Mucosa of descending colon (tissue), 3 donors: ENCODE data around the gene TRIP12. TPM values are rescaled to one million over a fixed set of nuclear protein-coding genes. Genes with fewer than 3 reads are reported as not detected.
"Not testable (repeated sequence)": the region's sequence is repeated elsewhere in the genome, so short reads cannot be mapped to it uniquely, and the experiment has no call there.

Experiments
- ATAC-seq: fragments of 200-7000 bp; cut with Tn5 transposase; one replicate; pipeline ENCODE4 v1.9.1; 2020; ENCODE audit warnings: mild to moderate bottlenecking, moderate library complexity
- DNase-seq, 3 donors: peaks; one replicate each; pipeline ENCODE4 v3.0.0-alpha.2; 2020
- H3K36me3 ChIP-seq: fragments of 200-600 bp; one replicate; pipeline ENCODE4 v1.8.0; 2021; ENCODE audit warnings: low read depth, mild to moderate bottlenecking
- H3K4me1 ChIP-seq: fragments of 200-600 bp; one replicate; pipeline ENCODE4 v1.8.0; 2021; ENCODE audit warnings: low read depth, mild to moderate bottlenecking
- H3K4me3 ChIP-seq: fragments of 200-600 bp; one replicate; pipeline ENCODE4 v1.8.0; 2021; ENCODE audit warnings: mild to moderate bottlenecking
- H3K9me3 ChIP-seq: fragments of 200-600 bp; one replicate; pipeline ENCODE4 v1.8.0; 2021; ENCODE audit warnings: mild to moderate bottlenecking
- CTCF ChIP-seq: fragments of 200-600 bp; IDR thresholded peaks from one replicate; pipeline ENCODE4 v1.8.0; 2022; ENCODE audit warnings: antibody characterized with exemption, mild to moderate bottlenecking
- intact Hi-C, 2 donors: fragments of 100-400 bp; cut with DNase I in 1 of 2; cut with micrococcal nuclease in 1 of 2; formaldehyde crosslinking; loops; one replicate each; pipeline versions ENCODE4 v1.11.0 to v1.11.1; 2022; cut with DNase I, micrococcal nuclease
- long read RNA-seq, 2 donors: library from polyadenylated mRNA; unstranded; transcript quantifications; one replicate each; pipeline ENCODE4 v2.0.0, GENCODE V29; 2019 to 2021
- total RNA-seq, 3 donors: library from RNA; stranded (reverse); fragmentation: NEBNext Ultra II Directional in 2 of 3; extraction: Animal tissue kit (Norgen Biotek cat#: 25700) in 2 of 3; gene quantifications; one replicate each; pipeline versions ENCODE4 v1.2.1 to v1.2.4, GENCODE V29; 2021 to 2023
- donor health status: DM: no; HTN: no; CAD: no; lungs with moderate emphysema.
- donor health status: DM: no; HTN: no; CAD: no.
- donor health status: DM: no; HTN: yes; CAD: no.

Gene TRIP12
- 100 to 1,000 TPM; 196 to 240 (median 202) TPM for total RNA-seq
- long read RNA-seq, donor 1, full-length matches to known transcripts = 4 of 43 reads
- long read RNA-seq, donor 1, partial matches to known transcripts = 20 of 43 reads
- long read RNA-seq, donor 1, other reads (novel, unspliced or antisense) = 19 of 43 reads
- long read RNA-seq, donor 2, partial matches to known transcripts = 7 of 10 reads
- long read RNA-seq, donor 2, other reads (novel, unspliced or antisense) = 3 of 10 reads

DNA sequence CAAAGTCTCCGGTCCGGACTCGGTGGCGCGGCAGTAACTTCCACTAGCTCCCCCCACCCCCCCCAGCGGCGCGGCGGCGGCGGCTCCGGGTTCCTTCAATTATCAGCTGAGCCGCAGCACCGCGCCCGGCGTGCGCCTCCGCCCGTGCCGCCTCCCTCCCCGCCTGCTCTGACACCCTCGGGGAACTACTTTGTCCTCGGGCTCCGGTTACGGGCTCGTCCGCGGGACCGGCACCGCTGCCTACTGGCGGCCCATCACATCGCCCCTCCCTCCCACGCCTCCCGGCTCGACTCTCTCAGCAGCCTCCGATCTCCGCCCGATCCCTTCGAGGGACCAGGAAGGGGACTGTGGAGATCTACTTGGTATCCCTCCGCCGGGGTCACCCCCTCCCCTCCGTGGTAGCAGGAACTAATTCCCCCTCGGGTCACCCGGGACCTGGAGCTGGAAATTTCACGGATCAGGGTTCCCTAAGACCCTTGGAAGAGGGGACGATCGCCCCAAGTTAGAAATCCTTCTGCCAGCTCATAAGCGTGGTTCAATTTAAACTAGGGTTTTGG is at the start of gene TRIP12:
Gene TRIP12, minus strand, starts transcription at position 118 of the 557 bp plus-strand sequence. CDS start 41,930 bp downstream, outside the sequence.
- H3K36me3 ChIP-seq = no peaks in the 10 kb centered on the region

GRCh38 chr2:229971298-229971790 is 49.5 kb upstream of the TRIP12 start:
- Histone ChIP-seq H3K9me3 (no peaks in the 10 kb centered on the region), H3K36me3 (no peaks in the 10 kb centered on the region), H3K4me3 (no peak overlapping the region), H3K4me1 (no peaks in the 10 kb centered on the region)
- ATAC-seq (no peak), DNase-seq (no peak)
- intact Hi-C loops = no loop called here
- TF ChIP-seq CTCF = no peak

More for the DNA sequence above, at the start of gene TRIP12:
- peaks cover 15% of the 10 kb centered on the region for H3K4me1 ChIP-seq
- ATAC-seq (peak; percentile 90), DNase-seq (peak; percentile 95)
- peak within 1 kb of the TSS; percentile 98 for H3K4me3 ChIP-seq
- TF ChIP-seq CTCF = no peak
- H3K9me3 ChIP-seq = no peaks in the 10 kb centered on the region
- intact Hi-C loops = no loop called here

DNA sequence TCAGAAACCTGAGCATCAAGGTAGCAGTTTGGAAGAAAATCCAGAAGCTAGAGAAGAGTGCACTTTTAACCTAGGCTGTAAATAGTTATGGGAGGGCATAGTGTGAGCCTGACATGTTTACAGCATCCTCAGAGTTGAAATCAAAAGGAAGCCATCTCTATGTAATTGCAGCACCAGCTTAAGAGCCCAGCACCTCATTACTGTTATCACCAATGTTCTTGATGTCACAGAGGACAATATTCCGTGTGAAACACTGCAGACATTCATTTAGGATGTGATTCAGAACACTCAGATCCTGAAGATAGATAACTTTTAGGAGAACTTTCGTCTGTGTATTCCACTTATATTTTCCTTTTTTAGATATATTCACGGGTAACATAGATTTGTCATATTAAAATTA is 48.6 kb upstream of the TRIP12 start:
- Histone ChIP-seq H3K9me3 (no peaks in the 10 kb centered on the region), H3K4me3 (no peak overlapping the region), H3K36me3 (no peaks in the 10 kb centered on the region), H3K4me1 (no peaks in the 10 kb centered on the region)
- intact Hi-C loops = no loop called here
- TF ChIP-seq CTCF = no peak
- no peak for ATAC-seq
- DNase-seq = no peak

DNA sequence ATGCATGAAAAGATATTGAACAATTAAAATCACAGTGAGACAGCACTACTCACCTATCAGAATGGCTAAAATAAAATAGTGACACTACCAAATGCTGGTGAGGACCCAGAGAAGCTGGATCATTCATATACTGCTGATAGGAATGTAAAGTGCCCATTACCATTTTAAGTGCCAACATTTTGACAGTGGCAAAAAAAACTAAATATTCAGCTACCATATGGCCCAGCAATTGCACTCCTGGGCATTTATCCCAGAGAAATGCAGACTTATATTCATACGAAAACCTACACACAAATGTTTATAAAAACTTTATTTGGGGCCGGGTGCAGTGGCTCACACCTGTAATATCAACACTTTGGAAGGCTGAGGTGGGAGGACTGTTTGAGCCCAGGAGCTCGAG is 48.1 kb upstream of the TRIP12 start:
- no peaks in the 10 kb centered on the region for H3K4me1 ChIP-seq
- no peak overlapping the region for H3K4me3 ChIP-seq
- DNase-seq = no peak
- H3K36me3 ChIP-seq = no peaks in the 10 kb centered on the region
- no peak for TF ChIP-seq CTCF
- H3K9me3 ChIP-seq = no peaks in the 10 kb centered on the region
- intact Hi-C loops = no loop called here
- no peak for ATAC-seq

- DNase-seq, intact Hi-C loops, H3K4me3 ChIP-seq, H3K36me3 ChIP-seq, H3K9me3 ChIP-seq, H3K4me1 ChIP-seq, ATAC-seq: not testable (repeated sequence)
These were observed 41.8 kb upstream of the TRIP12 start for GRCh38 chr2:229963596-229963995.

- DNase-seq (no peak), ATAC-seq (no peak)
- no peaks in the 10 kb centered on the region for H3K36me3 ChIP-seq
- H3K9me3 ChIP-seq = no peaks in the 10 kb centered on the region
- intact Hi-C loops = no loop called here
- H3K4me1 ChIP-seq = no peaks in the 10 kb centered on the region
- H3K4me3 ChIP-seq = no peak overlapping the region
- no peak for TF ChIP-seq CTCF
These were observed 34.7 kb upstream of the TRIP12 start for GRCh38 chr2:229956491-229956890.
